GM12891 (cell line): Measurements from ENCODE around the gene ARIH1.

Experiments used
- PAX5 ChIP-seq: IDR thresholded peaks from 2 replicates; pipeline ENCODE4 v1.6.1; 2011; ENCODE audit warnings: low read length, moderate library complexity, mild to moderate bottlenecking; ENCODE audit not compliant: insufficient read depth, severe bottlenecking
- POLR2A ChIP-seq: IDR thresholded peaks from 2 replicates; pipeline ENCODE4 v1.6.1; 2011; ENCODE audit warnings: low read depth, low read length, control low read depth
- POLR2AphosphoS5 ChIP-seq: IDR thresholded peaks from 2 replicates; pipeline ENCODE4 v1.6.1; 2011; ENCODE audit warnings: low read depth, low read length, control low read depth
- TAF1 ChIP-seq: IDR thresholded peaks from 2 replicates; pipeline ENCODE4 v1.6.1; 2011; ENCODE audit warnings: low read depth, low read length, control low read depth

GRCh38 chr15:72473614-72474465 lies at the start of gene ARIH1:
- TF ChIP-seq POLR2AphosphoS5 (peak; percentile 88), POLR2A (peak; percentile 90), TAF1 (peak; percentile 91), PAX5 (no peak)
